GM23248 (cell line): ENCODE results near the gene YTHDF1.

Source experiments
- EZH2 ChIP-seq: fragments of 200-600 bp; sonication (generic); IDR thresholded peaks from 2 replicates; pipeline ENCODE4 v1.6.1; 2018; ENCODE audit warnings: antibody characterized with exemption, mild to moderate bottlenecking; ENCODE audit not compliant: insufficient read depth, poor library complexity, severe bottlenecking
- EZH2phosphoT487 ChIP-seq: fragments of 200-600 bp; sonication (generic); IDR thresholded peaks from 2 replicates; pipeline ENCODE4 v1.6.1; 2018; ENCODE audit warnings: antibody characterized with exemption, moderate library complexity, mild to moderate bottlenecking, low read depth; ENCODE audit not compliant: insufficient read depth

DNA sequence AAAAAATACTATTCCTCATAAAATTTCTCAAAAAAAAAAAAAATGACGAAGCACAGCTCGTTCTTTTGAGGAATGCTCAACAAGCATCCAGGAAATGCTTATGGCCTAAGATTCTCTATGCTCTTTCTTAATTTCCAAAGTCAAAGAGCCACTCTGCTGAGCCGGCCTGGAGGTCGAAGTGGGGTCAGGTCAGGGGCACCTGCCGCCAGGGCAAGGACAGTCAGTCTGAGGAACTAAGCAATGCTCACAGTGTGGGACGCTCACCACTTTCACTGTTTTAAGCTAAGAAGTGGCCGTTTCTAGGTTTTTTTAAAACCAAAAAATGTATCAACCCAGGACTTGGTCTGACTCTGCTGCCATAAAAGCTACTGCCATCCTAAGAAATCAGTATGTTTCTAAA lies 17.3 kb downstream of the YTHDF1 start:
- TF ChIP-seq EZH2 (no peak), EZH2phosphoT487 (no peak)
